GM10847 (cell line): ENCODE results near the gene PIK3CA.

Source experiments
- POLR2A ChIP-seq: IDR thresholded peaks from 2 replicates; pipeline ENCODE4 v1.6.1; 2011; ENCODE audit not compliant: insufficient read length; ENCODE audit errors: extremely low read depth

Gene PIK3CA

GRCh38 chr3:179147873-179148615, at the start of gene PIK3CA:
PIK3CA (plus strand) TSS chr3:179148357; CDS start chr3:179198826, 50,469 bp downstream.
- peak; percentile 32 for TF ChIP-seq POLR2A

- TF ChIP-seq POLR2A: no peak
Measured at GRCh38 chr3:179098388-179099077, 49.6 kb upstream of the PIK3CA start.

GRCh38 chr3:179100652-179101051, 47.5 kb upstream of the PIK3CA start:
- no peak for TF ChIP-seq POLR2A

GRCh38 chr3:179105881-179106280, 42.3 kb upstream of the PIK3CA start:
- TF ChIP-seq POLR2A: no peak

GRCh38 chr3:179107617-179108016, 40.5 kb upstream of the PIK3CA start:
- no peak for TF ChIP-seq POLR2A

- TF ChIP-seq POLR2A: no peak
Measured at GRCh38 chr3:179108086-179108485, 40.1 kb upstream of the PIK3CA start.

GRCh38 chr3:179113903-179114302, 34.3 kb upstream of the PIK3CA start:
- no peak for TF ChIP-seq POLR2A

- no peak for TF ChIP-seq POLR2A
Measured at GRCh38 chr3:179116816-179117215, 31.3 kb upstream of the PIK3CA start.

- TF ChIP-seq POLR2A: no peak
Measured at GRCh38 chr3:179133575-179133974, 14.6 kb upstream of the PIK3CA start.

- TF ChIP-seq POLR2A: no peak
Measured at GRCh38 chr3:179136195-179136594, 12.0 kb upstream of the PIK3CA start.

GRCh38 chr3:179141890-179142289, 6.3 kb upstream of the PIK3CA start:
- TF ChIP-seq POLR2A: no peak

- no peak for TF ChIP-seq POLR2A
Measured at GRCh38 chr3:179146911-179147513, 1.1 kb upstream of the PIK3CA start.

- no peak for TF ChIP-seq POLR2A
Measured at GRCh38 chr3:179147514-179147872, 664 bp upstream of the PIK3CA start.

- TF ChIP-seq POLR2A: no peak
Measured at GRCh38 chr3:179148616-179149405, 654 bp downstream of the PIK3CA start.

- TF ChIP-seq POLR2A: no peak
Measured at GRCh38 chr3:179149406-179149867, 1.3 kb downstream of the PIK3CA start.
